NB4 (cell line): ENCODE data around the gene SLC38A4.

Experiments
- DNase-seq: peaks from one replicate; pipeline ENCODE4 v3.0.0; 2010; ENCODE audit warnings: low read depth
- H3K4me3 ChIP-seq: one replicate; pipeline ENCODE4 v1.5.1; 2011; ENCODE audit warnings: mild to moderate bottlenecking, low read depth, low read length, moderate library complexity
- CTCF ChIP-seq: IDR thresholded peaks from one replicate; pipeline ENCODE4 v1.5.1; 2012; ENCODE audit warnings: low read depth, low read length
- MAX ChIP-seq: IDR thresholded peaks from 2 replicates; pipeline ENCODE4 v1.6.1; 2011; ENCODE audit warnings: low read depth, low read length
- MYC ChIP-seq: IDR thresholded peaks from 2 replicates; pipeline ENCODE4 v1.6.1; 2011; ENCODE audit warnings: low read depth, low read length
- POLR2A ChIP-seq: IDR thresholded peaks from 2 replicates; pipeline ENCODE4 v1.6.1; 2011; ENCODE audit warnings: mild to moderate bottlenecking; ENCODE audit not compliant: insufficient read length; ENCODE audit errors: extremely low read depth

The SLC38A4 gene

GRCh38 chr12:46798648-46799047, 27.1 kb downstream of the SLC38A4 start:
- no peak overlapping the region for H3K4me3 ChIP-seq
- TF ChIP-seq POLR2A (no peak), CTCF (no peak), MAX (no peak), MYC (no peak)

GRCh38 chr12:46798056-46798455, 27.7 kb downstream of the SLC38A4 start:
- no peak for TF ChIP-seq CTCF
- no peak for TF ChIP-seq MAX
- TF ChIP-seq MYC: no peak
- no peak for TF ChIP-seq POLR2A
- DNase-seq: no peak
- no peak overlapping the region for H3K4me3 ChIP-seq

More at GRCh38 chr12:46798648-46799047, 27.1 kb downstream of the SLC38A4 start:
- DNase-seq: no peak

GRCh38 chr12:46795988-46796387, 29.8 kb downstream of the SLC38A4 start:
- no peak for DNase-seq
- TF ChIP-seq POLR2A: no peak
- TF ChIP-seq MAX: no peak
- no peak for TF ChIP-seq CTCF
- TF ChIP-seq MYC: no peak
- no peak overlapping the region for H3K4me3 ChIP-seq

- no peak for TF ChIP-seq MAX
- no peak for TF ChIP-seq MYC
- no peak for TF ChIP-seq POLR2A
- no peak for TF ChIP-seq CTCF
- no peak for DNase-seq
- no peak overlapping the region for H3K4me3 ChIP-seq
Measured at GRCh38 chr12:46794593-46795190, 31.1 kb downstream of the SLC38A4 start.

GRCh38 chr12:46792925-46793324, 32.9 kb downstream of the SLC38A4 start:
- TF ChIP-seq MAX: no peak
- no peak for TF ChIP-seq MYC
- no peak for TF ChIP-seq CTCF
- TF ChIP-seq POLR2A: no peak
- no peak overlapping the region for H3K4me3 ChIP-seq

GRCh38 chr12:46790066-46790465, 35.7 kb downstream of the SLC38A4 start:
- TF ChIP-seq POLR2A (no peak), MYC (no peak), CTCF (no peak), MAX (no peak)
- H3K4me3 ChIP-seq: no peak overlapping the region
- DNase-seq: no peak

More at GRCh38 chr12:46792925-46793324, 32.9 kb downstream of the SLC38A4 start:
- DNase-seq: no peak
